Thyroid gland (tissue), 4 donors: ENCODE data around the gene KCNK4.

Experiments
- POLR2A ChIP-seq, 2 donors: fragments of 450-650 bp; IDR thresholded peaks; one replicate each; pipeline ENCODE4 v1.6.1; 2017; ENCODE audit warnings: antibody characterized with exemption in 2 of 2, mild to moderate bottlenecking in 2 of 2, moderate library complexity in 1 of 2
- TF ChIP-seq, protein P1 (sequence below), 6 experiments: fragments of 200-600 bp in 3 of 6; fragments of 450-650 bp in 3 of 6; sonication (generic) in 3 of 6; IDR thresholded peaks; one replicate each; pipeline ENCODE4 v1.5.1; 2016 to 2019; ENCODE audit warnings: antibody characterized with exemption in 6 of 6, mild to moderate bottlenecking in 2 of 6, inconsistent platforms in 1 of 6, moderate library complexity in 1 of 6

DNA sequence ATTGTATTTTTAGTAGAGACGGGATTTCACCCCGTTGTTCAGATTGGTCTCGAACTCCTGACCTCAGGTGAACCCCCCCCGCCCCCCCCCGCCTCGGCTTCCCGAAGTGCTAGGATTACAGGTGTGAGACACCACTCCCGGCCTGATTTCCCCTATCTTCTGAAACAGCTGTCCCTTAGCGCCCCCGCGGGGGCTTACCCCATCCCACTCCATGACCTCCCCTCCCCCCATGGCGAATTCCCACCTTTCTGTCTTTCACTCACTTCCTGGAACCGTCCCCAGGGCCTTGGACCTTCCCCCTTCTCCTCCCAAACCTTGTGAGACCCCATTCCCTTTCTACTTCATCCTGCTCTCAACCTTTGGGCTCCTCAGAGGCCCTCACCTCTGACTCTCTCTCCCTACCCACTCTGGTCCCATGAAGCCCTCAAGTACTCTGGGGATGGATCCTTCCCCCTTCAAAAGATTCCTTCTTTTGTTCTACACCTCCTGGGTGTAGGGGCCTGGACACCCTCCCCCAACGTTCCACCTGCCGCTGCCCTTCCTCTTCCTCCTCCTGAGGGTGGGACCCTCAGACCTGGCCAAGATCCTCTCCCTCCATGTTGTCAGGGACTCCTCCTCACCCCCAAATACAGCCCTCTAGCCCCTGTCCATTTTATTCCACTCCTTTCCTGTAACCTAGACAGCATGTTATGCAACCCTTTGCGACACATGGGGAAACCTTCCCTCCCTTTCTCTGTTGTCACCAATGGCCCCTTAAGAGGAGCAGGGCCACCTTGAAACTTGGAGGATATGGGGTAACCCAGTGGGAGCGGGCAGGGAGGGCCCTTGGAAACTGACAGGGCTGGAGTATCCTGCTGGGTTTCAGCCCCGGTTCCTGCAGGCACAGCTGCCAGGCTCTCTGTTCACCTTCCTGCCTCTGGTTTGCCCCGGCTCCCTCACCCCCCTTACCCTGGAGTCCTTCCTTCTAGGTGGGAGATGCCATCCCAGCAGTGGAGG lies 28.0 kb downstream of the KCNK4 start:
- TF ChIP-seq, protein P1, sequence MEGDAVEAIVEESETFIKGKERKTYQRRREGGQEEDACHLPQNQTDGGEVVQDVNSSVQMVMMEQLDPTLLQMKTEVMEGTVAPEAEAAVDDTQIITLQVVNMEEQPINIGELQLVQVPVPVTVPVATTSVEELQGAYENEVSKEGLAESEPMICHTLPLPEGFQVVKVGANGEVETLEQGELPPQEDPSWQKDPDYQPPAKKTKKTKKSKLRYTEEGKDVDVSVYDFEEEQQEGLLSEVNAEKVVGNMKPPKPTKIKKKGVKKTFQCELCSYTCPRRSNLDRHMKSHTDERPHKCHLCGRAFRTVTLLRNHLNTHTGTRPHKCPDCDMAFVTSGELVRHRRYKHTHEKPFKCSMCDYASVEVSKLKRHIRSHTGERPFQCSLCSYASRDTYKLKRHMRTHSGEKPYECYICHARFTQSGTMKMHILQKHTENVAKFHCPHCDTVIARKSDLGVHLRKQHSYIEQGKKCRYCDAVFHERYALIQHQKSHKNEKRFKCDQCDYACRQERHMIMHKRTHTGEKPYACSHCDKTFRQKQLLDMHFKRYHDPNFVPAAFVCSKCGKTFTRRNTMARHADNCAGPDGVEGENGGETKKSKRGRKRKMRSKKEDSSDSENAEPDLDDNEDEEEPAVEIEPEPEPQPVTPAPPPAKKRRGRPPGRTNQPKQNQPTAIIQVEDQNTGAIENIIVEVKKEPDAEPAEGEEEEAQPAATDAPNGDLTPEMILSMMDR (IDR thresholded peaks at IDR 0.05) = no peak
- no peak for TF ChIP-seq POLR2A (IDR thresholded peaks at IDR 0.05)
